Loucy (cell line): ENCODE data around the gene TBC1D1.

Source experiments
- CTCF ChIP-seq: fragments of 200-600 bp; sonication (generic); conservative IDR thresholded peaks from 2 replicates; pipeline ENCODE4 v1.5.1; 2014; ENCODE audit warnings: mild to moderate bottlenecking, antibody characterized with exemption, low read length
- EZH2phosphoT487 ChIP-seq: fragments of 200-600 bp; IDR thresholded peaks from 2 replicates; pipeline ENCODE4 v1.6.1; 2018; ENCODE audit warnings: antibody characterized with exemption, mild to moderate bottlenecking, moderate library complexity, borderline replicate concordance

DNA sequence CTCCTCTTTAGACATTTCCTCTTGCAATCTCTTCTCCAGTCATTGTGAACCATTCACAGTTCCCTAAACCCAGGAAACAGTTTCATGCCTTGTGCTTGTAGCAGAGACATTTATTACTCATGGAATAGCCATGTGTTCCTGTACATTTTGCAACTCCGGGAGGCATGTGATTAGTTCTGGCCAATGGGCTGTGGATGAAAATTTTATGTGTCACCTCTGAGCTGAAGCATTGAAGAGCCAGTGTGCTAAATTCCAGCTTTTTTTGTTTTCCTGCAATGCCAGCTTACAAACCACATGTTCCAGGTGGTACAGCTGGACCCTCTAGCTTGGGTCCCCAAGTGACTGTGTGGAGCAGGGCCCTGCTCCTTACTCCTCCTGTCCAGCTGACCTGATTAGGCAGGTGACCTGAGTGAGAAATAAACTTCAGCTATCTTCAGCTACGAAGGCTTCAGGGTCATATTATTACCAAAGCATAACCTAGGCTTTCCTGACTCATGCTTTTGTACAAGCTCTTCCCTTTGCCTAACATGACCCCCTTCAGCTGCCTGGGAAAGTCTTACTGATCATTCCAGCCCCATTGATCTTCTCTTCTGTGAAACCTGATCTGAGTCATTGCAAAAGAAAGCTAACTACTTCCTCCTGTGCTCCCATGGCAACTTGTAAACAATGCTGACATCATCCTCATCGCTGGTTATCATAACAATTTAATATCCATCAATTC lies 269.8 kb downstream of the TBC1D1 start:
- TF ChIP-seq EZH2phosphoT487 (no peak), CTCF (no peak)
